GM12878 (cell line): ENCODE results near the gene SPAG16. TPM values are rescaled to one million over a fixed set of nuclear protein-coding genes. Genes with fewer than 3 reads are reported as not detected.

Experiments used
- ATAC-seq: fragments of 200-7000 bp; cut with Tn5 transposase; 3 replicates; pipeline ENCODE4 v1.9.1; 2020; ENCODE audit warnings: mild to moderate bottlenecking, moderate library complexity
- BruUV-seq: library from RNA; stranded (reverse); fragments of 400-500 nt; replicated peaks from 2 replicates; lab custom pipeline; 2021; lab: Mats Ljungman, UMichigan
- CTCF ChIA-PET: fragments of 300-600 bp; sonication (Branson Sonifier 250); formaldehyde crosslinking; extraction: SDS; loops from one replicate; lab custom pipeline; 2021; ENCODE audit warnings: inconsistent platforms; lab: Yijun Ruan, JAX
- POLR2A ChIA-PET: fragments of 350-600 bp; formaldehyde crosslinking; extraction: SDS; loops from one replicate; lab custom pipeline; 2021; ENCODE audit warnings: inconsistent platforms; lab: Charles Lee
- RAD21 ChIA-PET: fragments of 300-600 bp; sonication (Branson Sonifier 250); formaldehyde crosslinking; loops from one replicate; lab custom pipeline; 2023; ENCODE audit warnings: antibody characterized with exemption; ENCODE audit not compliant: unreplicated experiment; lab: Charles Lee
- SMC1A ChIA-PET: fragments of 300-600 bp; sonication (Branson Sonifier 250); formaldehyde crosslinking; loops from one replicate; lab custom pipeline; 2023; ENCODE audit not compliant: unreplicated experiment, uncharacterized antibody; lab: Charles Lee
- DNase-seq: peaks from one replicate; pipeline ENCODE4 v3.0.0-alpha.2; 2011; ENCODE audit warnings: low read depth, low spot score
- FAIRE-seq: peaks from 3 replicates; lab custom pipeline; 2011; peaks lifted over from hg19 to GRCh38; lab: Jason Lieb, UNC
- H2AFZ ChIP-seq: 2 replicates; pipeline ENCODE4 v1.6.0; 2011; ENCODE audit warnings: low read depth, low read length, control low read depth; ENCODE audit not compliant: control insufficient read depth
- H3K27ac ChIP-seq: 2 replicates; pipeline ENCODE4 v1.5.1; 2011; ENCODE audit warnings: control low read depth; ENCODE audit not compliant: control insufficient read depth, insufficient read depth
- H3K27me3 ChIP-seq, 2 experiments: replicated peaks in 1 of 2; 2 replicates each; pipeline versions ENCODE4 v1.6.0 to v1.6.1; 2011; ENCODE audit warnings: low read length in 1 of 2; ENCODE audit not compliant: control insufficient read depth in 2 of 2, insufficient read depth in 2 of 2
- H3K36me3 ChIP-seq, 2 experiments: 2 replicates each; pipeline ENCODE4 v1.5.1; 2011; ENCODE audit warnings: low read length in 1 of 2; ENCODE audit not compliant: control insufficient read depth in 2 of 2, insufficient read depth in 2 of 2
- H3K4me1 ChIP-seq: 2 replicates; pipeline ENCODE4 v1.6.1; 2011; ENCODE audit warnings: mild to moderate bottlenecking, low read length, moderate library complexity, mixed read lengths; ENCODE audit not compliant: control insufficient read depth, insufficient read depth
- H3K4me2 ChIP-seq: 2 replicates; pipeline ENCODE4 v1.6.0; 2011; ENCODE audit warnings: control low read depth; ENCODE audit not compliant: control insufficient read depth, insufficient read depth
- H3K4me3 ChIP-seq: fragments of 200-600 bp; sonication (generic); 2 replicates; pipeline ENCODE4 v1.5.1; 2016
- H3K79me2 ChIP-seq: 2 replicates; pipeline ENCODE4 v1.6.0; 2011; ENCODE audit warnings: low read length; ENCODE audit not compliant: control insufficient read depth, insufficient read depth
- H3K9ac ChIP-seq: 2 replicates; pipeline ENCODE4 v1.8.0; 2011; ENCODE audit warnings: low read length, control low read depth, mixed read lengths; ENCODE audit not compliant: control insufficient read depth, insufficient read depth
- H3K9me3 ChIP-seq: replicated peaks from 3 replicates; pipeline ENCODE4 v1.5.1; 2011; ENCODE audit warnings: mild to moderate bottlenecking, low read length; ENCODE audit not compliant: control insufficient read depth, insufficient read depth
- H4K20me1 ChIP-seq: 2 replicates; pipeline ENCODE4 v1.6.0; 2011; ENCODE audit not compliant: control insufficient read depth, insufficient read depth
- ASH2L ChIP-seq: fragments of 300-600, 200-600 bp; sonication (generic); IDR thresholded peaks from 2 replicates; pipeline ENCODE4 v1.6.1; 2017; ENCODE audit warnings: low read depth, mild to moderate bottlenecking, borderline replicate concordance
- ATF2 ChIP-seq: IDR thresholded peaks from 2 replicates; pipeline ENCODE4 v1.6.1; 2012; ENCODE audit warnings: low read length, inconsistent platforms
- CBX5 ChIP-seq: sonication (generic); IDR thresholded peaks from 2 replicates; pipeline ENCODE4 v1.6.1; 2016; ENCODE audit warnings: low read depth, moderate library complexity, mild to moderate bottlenecking, inconsistent platforms
- CREB1 ChIP-seq: IDR thresholded peaks from 2 replicates; pipeline ENCODE4 v1.6.1; 2012; ENCODE audit warnings: low read depth, mild to moderate bottlenecking, inconsistent platforms
- HDAC2 ChIP-seq: fragments of 200-600 bp; sonication (generic); IDR thresholded peaks from 2 replicates; pipeline ENCODE4 v1.6.1; 2017
- JUNB ChIP-seq: IDR thresholded peaks from 2 replicates; pipeline ENCODE4 v1.6.1; 2016; ENCODE audit warnings: antibody characterized with exemption, mild to moderate bottlenecking
- PRDM15 ChIP-seq: fragments of 450-650 bp; formaldehyde crosslinking; IDR thresholded peaks from 2 replicates; pipeline ENCODE4 v1.4.0; 2020; ENCODE audit warnings: mild to moderate bottlenecking, moderate library complexity
- SIN3A ChIP-seq: IDR thresholded peaks from 2 replicates; pipeline ENCODE4 v1.6.1; 2012; ENCODE audit warnings: low read depth, low read length, improper control_type of control experiment
- SKIL ChIP-seq: fragments of 450-650 bp; IDR thresholded peaks from 2 replicates; pipeline ENCODE4 v1.6.1; 2017; ENCODE audit warnings: mild to moderate bottlenecking, low read depth, inconsistent platforms; ENCODE audit not compliant: poor library complexity, severe bottlenecking
- STAT3 ChIP-seq: IDR thresholded peaks from 2 replicates; pipeline ENCODE4 v1.6.1; 2011; ENCODE audit warnings: low read depth, low read length, improper control_type of control experiment
- TCF7 ChIP-seq: IDR thresholded peaks from 2 replicates; pipeline ENCODE4 v1.6.1; 2014; ENCODE audit warnings: antibody characterized with exemption, borderline replicate concordance
- ZNF24 ChIP-seq: fragments of 450-650 bp; IDR thresholded peaks from 2 replicates; pipeline ENCODE4 v1.6.1; 2017; ENCODE audit warnings: antibody characterized with exemption, mild to moderate bottlenecking
- WGBS: methylation state at CpG from one replicate; pipeline ENCODE4 v1.1.6; 2016; ENCODE audit warnings: low lambda C conversion rate; ENCODE audit not compliant: insufficient replicate concordance, insufficient coverage; ENCODE audit errors: missing lambda C conversion rate; 5-methylcytosine and 5-hydroxymethylcytosine counted together
- in situ Hi-C: fragments of 300-500 bp; cut with MboI; formaldehyde crosslinking; loops from 9 replicates; pipeline ENCODE4 v1.14.3; 2018; ENCODE audit warnings: mixed read lengths
- intact Hi-C: fragments of 100-400 bp; cut with micrococcal nuclease; formaldehyde crosslinking; loops from one replicate; pipeline ENCODE4 v1.14.2; 2022; ENCODE audit not compliant: unreplicated experiment
- polyA plus RNA-seq, 11 experiments: library from polyadenylated mRNA; depleted of rRNA in 4 of 11; unstranded in 6 of 11; stranded (reverse) in 5 of 11; fragments of >200 nt; fragmentation: Nextera tagmentation in 4 of 11; fragmentation: Illumina TruSeq in 1 of 11; extraction: Ambion mirVana in 4 of 11; extraction: Trizol in 1 of 11; gene quantifications; 1 replicate in 1 of 11; 2 replicates in 10 of 11; pipeline versions ENCODE4 v1.2.1 to v1.2.3, GENCODE V29; 2011 to 2016; ENCODE audit warnings: inconsistent platforms in 2 of 11, missing spikeins in 2 of 11, low read depth in 1 of 11
- total RNA-seq, 4 experiments: library from RNA; depleted of rRNA in 3 of 4; stranded (reverse); fragments of >200 nt in 3 of 4; fragmentation: Illumina TruSeq in 1 of 4; extraction: Trizol in 1 of 4; gene quantifications; 2 replicates each; pipeline versions ENCODE4 v1.2.1 to v1.2.3, GENCODE V29; 2013 to 2021

SPAG16 gene
- total and polyA plus RNA-seq, 10 of the 15 experiments (the other 5 are each of a cell fraction or from before 2014, with no cell fraction given), result 6.0 to 25.0 (median 15.2) TPM

GRCh38 chr2:213524164-213524563 is 239.9 kb downstream of the SPAG16 start:
- intact Hi-C loops (no loop called here), in situ Hi-C loops (no loop called here)
- ChIA-PET POLR2A (no interaction called here), CTCF (no interaction called here), SMC1A (no interaction called here), RAD21 (no interaction called here)
- Histone ChIP-seq H4K20me1 (no peaks in the 10 kb centered on the region), H3K9me3 (no peaks in the 10 kb centered on the region; the same call in 2 of the 3 replicates), H3K79me2 (no peaks in the 10 kb centered on the region), H3K27ac (no peak overlapping the region), H3K9ac (no peak overlapping the region), H3K36me3 (no peaks in the 10 kb centered on the region), H3K27me3 (no peaks in the 10 kb centered on the region), H3K4me2 (no peak overlapping the region), H3K4me1 (no peaks in the 10 kb centered on the region), H3K4me3 (no peak overlapping the region), H2AFZ (no peak overlapping the region)
- FAIRE-seq, result no peak
- no peak for ATAC-seq
- BruUV-seq, result no TSS peak
- no peak for DNase-seq
- TF ChIP-seq SKIL, result no peak
- peak; percentile 70; the same call in 1 of the 2 replicates for TF ChIP-seq CBX5

GRCh38 chr2:213537579-213537978 is 253.3 kb downstream of the SPAG16 start:
- H3K4me1 ChIP-seq, result no peaks in the 10 kb centered on the region
- WGBS, result 8% methylated on average over 1 of the region's 1 CpG
- no peaks in the 10 kb centered on the region for H3K27me3 ChIP-seq
- FAIRE-seq, result peak; percentile 64
- POLR2A ChIA-PET, result no interaction called here
- CTCF ChIA-PET, result no interaction called here
- no peak overlapping the region for H3K27ac ChIP-seq
- in situ Hi-C loops (no loop called here), intact Hi-C loops (no loop called here)
- no peak overlapping the region for H3K4me3 ChIP-seq
- no peak overlapping the region for H3K4me2 ChIP-seq
- H3K9me3 ChIP-seq, result no peaks in the 10 kb centered on the region
- H2AFZ ChIP-seq, result peak overlapping the region; percentile 51; the same call in 1 of the 2 replicates
- H4K20me1 ChIP-seq, result no peaks in the 10 kb centered on the region
- H3K9ac ChIP-seq, result no peak overlapping the region
- no peaks in the 10 kb centered on the region for H3K36me3 ChIP-seq
- no peaks in the 10 kb centered on the region for H3K79me2 ChIP-seq
- BruUV-seq, result no TSS peak
- DNase-seq, result no peak
- ATAC-seq, result peak; percentile 83
- RAD21 ChIA-PET, result no interaction called here
- SMC1A ChIA-PET, result no interaction called here
- TF ChIP-seq CREB1 (0 out of 2 replicates have a peak, but pooled peaks have one; percentile 15), PRDM15 (CRISPR knock-in tag) (no peak), TCF7 (no peak), ASH2L (no peak), ATF2 (peak; percentile 22; the same call in 1 of the 2 replicates), ZNF24 (no peak), JUNB (peak; percentile 26; the same call in 1 of the 2 replicates), STAT3 (no peak), SIN3A (no peak), HDAC2 (no peak)
